GM11168 (cell line): ENCODE data around the gene KIFAP3.
"Not testable (repeated sequence)": the region's sequence is repeated elsewhere in the genome, so short reads cannot be mapped to it uniquely, and the experiment has no call there.

Experiments used
- in situ Hi-C: fragments of 300-500 bp; cut with MboI; formaldehyde crosslinking; loops from one replicate; pipeline ENCODE4 v1.12.0; 2022; ENCODE audit warnings: low sequenced_read_pairs; ENCODE audit not compliant: unreplicated experiment

KIFAP3 gene

DNA sequence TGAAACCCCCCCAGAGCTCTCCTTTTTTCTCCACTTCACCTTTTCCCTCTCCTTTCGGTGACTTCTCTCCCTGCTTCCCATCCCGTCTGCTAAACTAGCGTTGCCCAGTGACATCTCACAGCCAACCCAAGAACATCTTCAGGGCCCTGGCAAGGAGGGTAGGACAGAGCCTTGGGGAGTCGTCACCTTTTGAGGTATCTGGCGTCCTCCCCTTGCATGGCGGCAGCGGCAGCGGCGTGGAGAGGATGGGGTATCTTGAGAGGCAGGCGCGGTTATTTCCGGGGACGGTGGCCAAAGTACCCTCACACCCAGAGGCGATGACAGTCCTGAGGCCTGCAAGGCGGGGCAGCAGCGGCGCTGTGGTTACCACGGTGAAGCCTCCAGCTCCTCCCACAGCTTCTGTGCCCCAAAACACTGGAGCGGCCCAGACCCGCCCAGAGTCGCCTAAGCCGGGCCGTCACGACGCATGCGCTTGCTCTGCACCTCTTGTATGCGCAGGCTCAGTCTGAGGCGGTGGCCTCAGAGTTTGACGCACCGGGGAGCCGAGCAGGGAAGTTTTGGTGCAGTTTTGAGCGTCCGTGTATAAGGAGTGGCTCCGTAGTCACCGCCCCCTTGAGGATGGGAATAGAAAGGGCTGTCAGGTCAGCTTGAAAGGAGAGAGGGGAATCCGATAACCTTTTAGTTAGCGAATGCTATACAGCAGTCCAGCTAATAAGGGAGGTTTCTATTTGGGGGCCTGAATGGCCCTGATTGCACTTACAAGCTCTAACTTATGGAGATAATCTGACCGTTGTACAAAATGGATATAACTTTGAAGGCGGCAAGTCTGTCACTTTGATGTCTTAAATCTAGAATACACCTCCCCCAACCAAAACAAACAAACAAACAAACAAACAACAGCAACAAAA lies at the start of gene KIFAP3:
TSS of gene KIFAP3 (minus strand) at position 446 of the 908 bp plus-strand sequence. CDS start at position 218, 228 bp downstream.
- in situ Hi-C loops, result no loop called here

DNA sequence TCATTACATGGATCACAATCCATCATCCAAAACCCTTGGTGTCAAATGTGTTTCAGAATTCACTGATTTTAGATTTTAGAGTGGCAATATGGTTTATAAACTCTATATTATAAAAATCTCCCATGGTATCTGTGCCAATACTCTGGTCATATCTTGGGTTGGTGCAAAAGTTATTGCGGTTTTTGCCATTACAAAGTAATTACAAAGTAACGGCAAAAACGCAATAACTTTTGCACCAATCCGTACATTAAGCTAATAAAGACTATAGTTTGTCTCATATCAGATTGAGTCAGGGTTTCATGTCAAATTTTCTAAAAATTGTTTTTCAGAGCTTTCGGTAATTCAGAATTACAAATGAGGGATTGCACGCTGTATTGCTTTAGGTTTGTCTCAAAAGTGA lies 47.9 kb upstream of the KIFAP3 start:
- in situ Hi-C loops, result no loop called here

DNA sequence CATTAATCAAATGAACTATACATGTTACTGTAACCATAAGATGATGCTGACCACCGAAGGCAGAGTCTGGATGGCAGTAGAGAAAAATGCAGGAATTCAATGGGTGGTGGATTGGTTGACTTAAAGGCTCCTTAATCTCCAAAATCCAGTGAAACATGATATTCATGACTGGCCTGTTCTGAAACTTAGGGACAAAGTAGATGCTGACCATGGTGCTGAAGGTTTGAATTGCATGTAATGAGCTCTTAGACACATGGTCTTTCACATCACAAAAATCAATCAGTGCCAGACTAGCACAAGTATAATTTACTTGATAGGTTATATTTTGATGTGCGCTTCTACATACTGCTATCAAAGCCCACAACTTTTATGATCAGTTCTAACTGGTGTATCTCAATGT lies 40.4 kb upstream of the KIFAP3 start:
- in situ Hi-C loops, result no loop called here

DNA sequence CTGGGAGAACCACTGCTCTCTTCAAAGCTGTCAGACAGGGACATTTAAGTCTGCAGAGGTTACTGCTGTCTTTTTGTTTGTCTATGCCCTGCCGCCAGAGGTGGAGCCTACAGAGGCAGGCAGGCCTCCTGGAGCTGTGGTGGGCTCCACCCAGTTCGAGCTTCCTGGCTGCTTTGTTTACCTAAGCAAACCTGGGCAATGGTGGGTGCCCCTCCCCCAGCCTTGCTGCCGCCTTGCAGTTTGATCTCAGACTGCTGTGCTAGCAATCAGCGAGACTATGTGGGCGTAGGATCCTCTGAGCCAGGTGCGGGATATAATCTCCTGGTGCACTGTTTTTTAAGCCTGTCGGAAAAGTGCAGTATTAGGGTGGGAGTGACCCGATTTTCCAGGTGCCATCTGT lies 38.6 kb upstream of the KIFAP3 start:
- in situ Hi-C loops, result not testable (repeated sequence)

DNA sequence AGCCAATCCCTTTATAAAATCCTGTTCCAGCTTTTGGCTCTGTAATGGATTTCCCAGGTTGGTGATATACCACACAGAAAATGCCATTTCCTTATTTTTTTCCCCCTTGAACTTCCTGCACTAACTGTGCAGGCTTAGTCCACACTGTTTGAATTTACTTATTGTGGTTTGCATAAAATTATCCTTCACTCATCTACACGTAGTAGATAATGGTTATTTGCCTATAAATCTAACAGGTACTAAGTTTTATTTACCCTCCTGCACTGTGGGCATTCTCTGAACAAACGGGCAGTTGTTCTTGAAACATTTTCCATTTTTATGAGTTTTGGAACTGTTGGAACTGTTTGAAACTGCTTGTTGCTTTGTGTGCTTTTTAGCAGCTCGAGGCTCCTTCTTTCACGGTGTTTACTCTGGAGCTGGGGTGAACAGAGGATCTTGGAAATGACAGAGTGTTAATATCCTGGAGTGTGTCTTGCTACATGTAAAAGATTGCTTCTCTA lies 23.0 kb upstream of the KIFAP3 start:
- in situ Hi-C loops, result no loop called here

DNA sequence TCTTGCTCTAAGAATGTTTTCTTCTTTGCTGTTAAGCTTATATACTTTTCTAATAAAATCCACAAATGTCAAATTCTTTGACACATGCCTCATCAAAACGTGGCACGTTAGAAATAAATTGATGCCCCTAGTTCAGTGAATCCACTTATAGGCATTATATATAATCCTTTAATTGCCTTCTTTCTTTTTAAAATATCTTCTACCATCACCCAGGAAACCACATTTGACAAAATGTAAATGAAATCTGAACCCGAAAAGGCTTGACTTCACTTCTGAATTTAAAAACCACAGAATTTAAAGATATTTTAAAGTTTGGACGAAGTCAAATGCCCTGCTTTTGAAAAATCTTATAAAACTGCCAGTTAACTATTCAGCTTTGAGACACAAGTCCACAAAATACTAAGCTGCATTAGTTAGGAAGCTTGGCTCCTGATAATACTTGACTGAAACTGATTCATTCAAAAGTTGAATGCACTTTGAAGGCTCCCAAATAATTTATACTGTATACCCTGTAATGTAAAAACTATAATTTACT lies 22.4 kb upstream of the KIFAP3 start:
- in situ Hi-C loops, result no loop called here

DNA sequence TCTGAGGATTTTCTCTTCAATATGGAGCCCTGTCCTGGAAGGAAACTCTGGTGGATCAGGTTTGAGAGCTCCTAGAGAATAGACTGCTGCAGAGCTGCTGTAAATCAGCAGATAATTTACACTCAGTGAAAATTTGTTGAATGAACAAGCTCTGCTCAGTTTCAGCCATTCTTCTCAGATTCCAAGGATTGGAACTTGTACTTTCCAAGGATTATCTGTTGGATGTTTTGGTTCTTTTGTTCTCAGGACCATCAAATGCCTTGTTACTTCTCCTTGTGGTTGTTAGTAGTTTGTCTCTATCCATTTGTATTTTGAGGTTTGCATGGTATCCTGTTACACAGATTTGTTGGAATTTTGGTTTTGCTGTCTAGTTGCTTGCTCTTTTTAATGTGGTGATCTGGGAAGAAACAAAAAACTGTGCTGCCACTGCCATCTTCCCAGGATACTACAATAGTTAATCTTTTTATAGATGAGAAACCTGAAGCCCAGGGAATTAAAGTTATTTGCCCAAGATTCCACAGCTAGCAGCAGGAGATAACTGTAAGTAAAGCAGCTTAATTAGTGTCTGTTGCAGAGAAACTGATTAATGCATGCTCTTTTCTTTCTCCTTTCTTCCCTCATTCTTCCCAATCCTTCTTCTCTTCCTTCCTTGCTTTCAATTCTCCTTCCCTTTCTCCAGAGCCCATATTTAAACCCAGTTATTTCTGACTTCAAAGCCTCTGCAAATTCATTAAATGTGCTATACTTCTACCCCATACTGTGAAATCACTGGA lies 21.7 kb upstream of the KIFAP3 start:
- in situ Hi-C loops, result no loop called here

DNA sequence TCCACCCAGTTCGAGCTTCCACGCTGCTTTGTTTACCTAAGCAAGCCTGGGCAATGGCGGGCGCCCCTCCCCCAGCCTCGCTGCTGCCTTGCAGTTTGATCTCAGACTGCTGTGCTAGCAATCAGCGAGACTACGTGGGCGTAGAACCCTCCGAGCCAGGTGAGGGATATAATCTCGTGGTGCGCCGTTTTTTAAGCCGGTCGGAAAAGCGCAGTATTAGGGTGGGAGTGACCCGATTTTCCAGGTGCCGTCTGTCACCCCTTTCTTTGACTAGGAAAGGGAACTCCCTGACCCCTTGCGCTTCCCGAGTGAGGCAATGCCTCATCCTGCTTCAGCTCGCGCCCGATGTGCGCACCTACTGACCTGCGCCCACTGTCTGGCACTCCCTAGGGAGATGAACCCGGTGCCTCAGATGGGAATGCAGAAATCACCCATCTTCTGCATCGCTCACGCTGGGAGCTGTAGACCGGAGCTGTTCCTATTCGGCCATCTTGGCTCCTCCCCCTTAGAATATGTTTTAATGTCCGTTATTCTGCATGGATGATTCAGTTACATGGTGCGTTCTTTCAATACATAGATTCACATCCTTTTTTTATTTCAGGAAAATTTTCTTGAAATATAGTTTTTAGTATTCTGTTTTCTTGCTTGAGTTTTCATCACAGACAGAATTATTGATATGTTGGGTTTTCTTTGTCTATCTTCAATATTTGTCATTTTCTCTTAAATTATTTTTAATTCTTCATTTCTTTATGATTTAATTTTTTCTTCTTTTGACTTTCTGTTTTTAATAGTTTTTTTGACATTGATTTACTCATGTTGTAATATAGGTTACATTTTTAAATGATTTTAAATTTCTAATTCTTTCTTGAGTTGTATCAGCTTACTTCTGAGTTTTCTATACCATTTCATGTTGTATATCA lies 20.5 kb upstream of the KIFAP3 start:
- in situ Hi-C loops, result not testable (repeated sequence)

DNA sequence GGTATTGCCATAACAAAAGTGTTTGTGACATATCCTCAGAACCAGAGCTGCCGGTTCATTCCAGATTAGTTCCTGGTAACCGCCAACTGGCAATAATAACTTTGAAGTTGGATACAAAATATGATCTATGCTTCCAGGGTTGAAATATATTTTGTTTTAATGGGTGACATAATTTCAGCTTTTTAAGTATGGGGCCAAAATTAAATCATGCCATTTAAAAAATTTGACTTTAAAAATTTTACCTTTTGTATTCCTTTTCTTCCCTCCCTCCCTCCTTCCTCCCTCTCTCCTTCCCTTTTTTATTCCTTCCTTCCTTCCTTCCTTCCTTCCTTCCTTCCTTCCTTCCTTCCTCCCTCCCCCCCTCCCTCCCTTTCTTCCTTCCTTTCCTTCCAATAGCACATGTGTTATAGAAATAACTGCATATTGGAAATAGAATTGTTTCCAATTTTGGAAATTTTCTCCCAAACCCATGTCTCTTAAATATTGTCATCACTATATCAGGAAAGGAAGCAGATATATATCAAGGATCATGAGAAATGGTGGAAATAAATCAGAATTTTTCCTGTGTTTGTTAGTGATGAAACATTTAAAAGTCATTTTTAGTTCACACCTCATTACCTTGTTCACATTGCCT lies 12.0 kb upstream of the KIFAP3 start:
- in situ Hi-C loops, result no loop called here

DNA sequence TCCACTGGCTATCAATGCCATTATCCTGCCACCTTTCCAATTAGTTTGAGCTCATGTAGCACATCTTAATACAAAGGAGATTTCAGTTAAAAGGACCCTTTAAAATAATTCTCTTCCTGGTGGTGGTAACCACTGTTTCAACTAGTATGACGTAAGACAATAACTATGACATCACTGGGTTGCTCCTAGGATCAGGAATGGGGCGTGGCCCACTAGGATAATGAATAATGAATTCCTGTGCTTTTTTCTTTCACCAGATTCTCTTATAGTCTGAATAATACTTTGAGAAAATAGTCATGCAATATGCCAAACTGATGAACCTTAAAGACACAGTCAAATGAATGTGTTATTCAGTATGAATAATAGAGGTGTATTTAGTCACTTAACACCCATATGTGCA lies 10.6 kb upstream of the KIFAP3 start:
- in situ Hi-C loops, result no loop called here

DNA sequence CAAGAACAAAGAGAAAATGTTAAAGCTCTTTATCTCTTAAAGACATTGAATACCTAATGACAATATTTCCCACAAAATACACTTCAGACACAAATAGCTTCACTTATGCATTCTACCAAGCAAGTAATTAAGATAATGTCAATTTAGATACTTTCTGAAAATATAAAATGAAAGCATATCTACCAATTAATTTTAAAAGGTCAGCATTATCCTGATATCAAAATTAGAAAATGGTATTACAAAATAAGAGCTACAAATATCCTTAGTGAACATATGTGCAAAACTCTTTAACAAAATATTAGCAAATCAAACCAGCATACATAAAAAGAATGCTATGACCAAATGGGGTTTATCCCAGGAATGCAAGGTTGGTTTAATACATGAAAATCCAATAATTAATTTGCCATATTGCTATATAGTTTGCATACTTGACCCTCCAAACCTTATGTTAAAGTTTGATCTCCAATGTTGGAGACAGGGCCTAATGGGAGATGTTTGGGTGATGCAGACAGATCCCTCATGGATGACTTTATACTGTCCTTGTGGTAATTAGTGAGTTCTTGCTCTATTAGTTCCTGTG lies 4.2 kb upstream of the KIFAP3 start:
- in situ Hi-C loops, result no loop called here

DNA sequence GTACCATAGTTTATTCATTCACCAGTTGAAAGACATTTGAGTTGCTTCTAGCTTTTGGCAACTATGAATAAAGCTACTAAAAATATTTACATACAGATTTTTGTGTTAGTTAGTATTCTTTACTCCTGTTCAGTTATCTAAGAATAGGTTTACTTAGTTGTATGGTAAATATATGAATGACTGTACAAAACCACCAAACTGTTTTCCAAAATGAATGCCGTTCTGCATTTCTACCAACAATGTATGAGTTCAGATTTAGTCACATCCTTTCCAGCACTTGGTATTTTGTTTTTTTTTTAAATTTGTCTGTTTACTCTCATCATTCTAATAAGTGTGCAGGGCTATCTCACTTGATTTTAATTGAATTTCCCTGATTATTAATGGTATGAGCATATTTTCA lies 3.4 kb upstream of the KIFAP3 start:
- in situ Hi-C loops, result no loop called here

DNA sequence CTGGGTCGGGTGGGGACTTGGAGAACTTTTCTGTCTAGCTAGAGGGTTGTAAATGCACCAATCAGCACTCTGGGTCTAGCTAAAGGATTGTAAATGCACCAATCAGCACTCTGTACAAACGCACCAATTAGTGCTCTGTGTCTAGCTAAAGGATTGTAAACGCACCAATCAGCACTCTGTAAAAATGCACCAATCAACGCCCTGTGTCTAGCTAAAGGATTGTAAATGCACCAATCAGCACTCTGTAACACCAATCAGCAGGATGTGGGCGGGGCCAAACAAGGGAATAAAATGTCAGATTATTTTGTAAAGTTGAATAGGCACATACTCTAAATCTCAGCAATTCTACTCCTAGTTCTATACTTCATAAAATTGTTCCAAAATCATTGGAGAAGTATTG lies 2.5 kb upstream of the KIFAP3 start:
- in situ Hi-C loops, result not testable (repeated sequence)

DNA sequence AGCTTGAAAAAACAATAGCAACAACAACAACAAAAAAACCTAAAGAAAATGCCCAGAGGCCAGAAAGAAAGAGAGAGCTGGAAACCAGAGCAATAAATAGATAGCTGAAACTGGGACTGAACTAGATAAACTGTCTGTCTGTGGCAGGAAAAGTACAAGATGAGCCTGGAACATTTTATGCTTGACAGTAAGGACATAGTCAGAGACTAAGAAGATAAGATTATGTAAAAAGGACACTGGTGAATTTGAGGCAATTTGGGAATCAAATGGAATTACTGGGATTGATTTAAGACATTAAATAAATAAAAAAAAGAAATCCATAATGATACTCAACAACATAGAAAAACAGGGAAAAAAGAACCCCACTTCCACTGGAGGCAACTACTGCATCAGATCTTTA lies 1.7 kb upstream of the KIFAP3 start:
- in situ Hi-C loops, result no loop called here

DNA sequence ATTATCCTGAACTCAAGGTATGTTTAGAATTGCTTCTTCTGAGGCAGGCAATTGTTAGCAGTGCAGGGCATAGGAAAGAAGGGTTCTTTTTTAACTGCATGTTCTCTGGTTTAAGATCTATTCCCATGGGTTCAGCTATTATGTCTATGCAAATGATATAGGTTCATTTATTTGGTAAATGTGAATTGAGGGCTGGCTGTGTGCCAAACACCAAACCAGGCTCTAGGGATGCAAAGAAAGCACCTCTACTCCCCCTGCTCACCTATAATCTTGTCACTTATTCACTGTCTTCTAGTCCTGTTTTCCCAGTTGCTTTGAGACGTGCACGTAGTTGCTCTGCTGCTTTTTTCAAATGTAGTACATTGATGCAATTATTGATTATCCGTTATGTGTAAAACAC lies 691 bp upstream of the KIFAP3 start:
- in situ Hi-C loops, result no loop called here

DNA sequence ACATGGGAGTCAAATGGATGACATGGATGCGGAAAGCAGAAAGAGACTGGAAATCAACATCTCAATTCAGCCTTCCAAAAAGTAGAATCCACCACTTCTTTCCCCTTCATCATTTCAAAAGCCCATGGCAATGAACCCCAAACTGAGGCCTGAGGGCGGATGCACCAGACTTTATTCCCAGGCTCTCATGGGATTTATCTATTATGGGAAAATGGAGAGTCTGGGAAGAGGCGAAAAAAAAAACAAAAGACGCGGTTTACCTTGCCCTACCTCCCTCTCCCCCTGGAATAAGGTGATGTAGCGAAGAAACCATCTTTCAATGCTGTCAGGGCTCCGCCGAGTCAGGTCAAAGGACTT lies 624 bp downstream of the KIFAP3 start:
- in situ Hi-C loops, result no loop called here

DNA sequence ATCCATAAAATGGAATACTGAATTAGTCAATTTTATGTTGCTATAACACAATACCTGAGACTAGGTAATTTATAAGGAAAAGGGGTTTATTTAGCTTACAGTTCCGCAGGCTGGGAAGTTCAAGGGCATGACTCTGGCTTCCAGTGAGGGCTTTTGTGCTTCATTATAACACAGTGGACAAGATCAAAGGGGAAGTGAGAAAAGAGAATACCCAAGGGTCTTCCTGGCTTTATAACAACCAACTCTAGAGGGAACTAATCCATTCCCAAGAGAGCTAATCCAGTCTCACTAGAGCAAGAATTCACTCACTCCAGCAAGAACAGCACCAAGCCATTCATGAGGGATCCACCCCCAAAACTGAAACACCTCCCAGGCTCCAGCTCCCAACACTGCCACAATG lies 3.1 kb downstream of the KIFAP3 start:
- in situ Hi-C loops, result no loop called here

DNA sequence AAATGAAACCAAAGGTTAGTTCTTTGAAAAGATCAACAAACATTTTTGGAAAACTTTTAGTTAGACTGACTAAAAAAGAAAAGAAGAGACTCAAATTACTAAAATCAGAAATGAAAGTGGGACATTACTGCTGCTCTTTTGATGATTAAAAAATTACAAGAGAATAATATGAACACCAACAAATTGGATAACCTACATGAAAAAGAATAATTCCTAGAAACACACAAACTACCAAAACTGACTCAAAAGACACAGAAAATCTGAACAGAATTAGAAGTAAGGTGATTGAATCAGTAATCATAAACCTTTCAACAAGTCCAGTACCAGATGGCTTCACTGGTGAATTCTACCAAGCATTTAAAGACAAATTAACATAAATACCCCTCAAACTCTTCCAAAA lies 5.6 kb downstream of the KIFAP3 start:
- in situ Hi-C loops, result no loop called here

DNA sequence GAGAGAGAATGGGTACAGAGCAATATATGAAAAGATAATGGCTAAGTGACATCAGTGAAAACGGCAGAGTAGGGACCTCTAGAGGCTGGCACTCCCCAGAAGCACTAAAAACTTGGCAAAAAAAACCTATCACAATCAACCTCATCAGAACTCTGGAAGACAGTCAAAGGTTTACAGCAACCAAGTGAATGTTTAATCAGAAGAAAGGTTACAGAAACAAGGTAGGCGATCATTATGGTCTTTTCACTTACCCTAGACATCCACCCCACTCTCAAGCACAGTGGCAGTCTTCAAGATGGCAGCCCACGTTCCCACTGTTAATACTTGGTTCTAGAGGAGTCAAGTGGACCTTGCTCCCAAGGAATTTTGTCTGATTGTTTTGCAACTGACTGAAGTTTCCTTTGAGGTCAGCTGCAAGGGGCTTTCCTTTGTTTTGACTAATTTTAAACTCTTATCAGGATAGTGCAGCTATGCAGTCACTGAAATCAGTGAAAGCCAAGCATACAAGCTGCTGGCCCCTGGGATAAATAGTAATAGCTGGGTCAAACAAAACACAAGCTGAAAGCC lies 7.2 kb downstream of the KIFAP3 start:
- in situ Hi-C loops, result no loop called here
